PC-3 (cell line): ENCODE data around the gene CBX1. TPM values are rescaled to one million over a fixed set of nuclear protein-coding genes. Genes with fewer than 3 reads are reported as not detected.

Source experiments
- ATAC-seq: fragments of 200-7000 bp; cut with Tn5 transposase; 2 replicates; pipeline ENCODE4 v1.9.1; 2020; ENCODE audit warnings: mild to moderate bottlenecking, moderate library complexity
- BruUV-seq: library from RNA; stranded (reverse); fragments of 400-500 nt; replicated peaks from 2 replicates; lab custom pipeline; 2021; lab: Mats Ljungman, UMichigan
- CTCF ChIA-PET: fragments of 300-600 bp; sonication (Branson Sonifier 250); formaldehyde crosslinking; loops from one replicate; lab custom pipeline; 2022; ENCODE audit warnings: antibody characterized with exemption; lab: Charles Lee
- POLR2A ChIA-PET: fragments of 300-600 bp; sonication (Branson Sonifier 250); formaldehyde crosslinking; loops from one replicate; lab custom pipeline; 2022; ENCODE audit warnings: antibody characterized with exemption; ENCODE audit not compliant: unreplicated experiment; lab: Charles Lee
- DNase-seq: peaks from one replicate; pipeline ENCODE4 v3.0.0-alpha.2; 2015
- H2AFZ ChIP-seq: fragments of 300-600 bp; sonication (generic); 2 replicates; pipeline ENCODE4 v1.6.0; 2016; ENCODE audit warnings: antibody characterized with exemption, low read length
- H3F3A ChIP-seq: fragments of 300-600 bp; sonication (generic); one replicate; pipeline ENCODE4 v1.6.0; 2017; ENCODE audit warnings: antibody characterized with exemption, low read length, control low read depth, mild to moderate bottlenecking; ENCODE audit not compliant: unreplicated experiment
- H3K27ac ChIP-seq: fragments of 300-600 bp; sonication (generic); 2 replicates; pipeline ENCODE4 v1.5.1; 2016; ENCODE audit warnings: mild to moderate bottlenecking, low read length
- H3K27me3 ChIP-seq: fragments of 300-600 bp; sonication (generic); 2 replicates; pipeline ENCODE4 v1.6.1; 2016; ENCODE audit warnings: low read length, mixed read lengths
- H3K36me3 ChIP-seq: fragments of 300-600 bp; sonication (generic); 2 replicates; pipeline ENCODE4 v1.6.1; 2016; ENCODE audit warnings: low read depth, mixed run types, low read length, mixed read lengths
- H3K4me1 ChIP-seq: fragments of 300-600 bp; sonication (generic); 2 replicates; pipeline ENCODE4 v1.5.1; 2016; ENCODE audit warnings: low read length; ENCODE audit not compliant: insufficient read depth
- H3K4me2 ChIP-seq: fragments of 300-600 bp; sonication (generic); 2 replicates; pipeline ENCODE4 v1.6.0; 2016; ENCODE audit warnings: low read length
- H3K4me3 ChIP-seq: fragments of 300-600 bp; sonication (generic); 2 replicates; pipeline ENCODE4 v1.5.1; 2016; ENCODE audit warnings: mild to moderate bottlenecking, low read length, mixed read lengths
- H3K79me2 ChIP-seq: fragments of 300-600 bp; sonication (generic); 2 replicates; pipeline ENCODE4 v1.6.1; 2017; ENCODE audit warnings: low read length, mixed read lengths
- H3K9ac ChIP-seq: fragments of 300-600 bp; sonication (generic); 2 replicates; pipeline ENCODE4 v1.6.0; 2016; ENCODE audit warnings: mild to moderate bottlenecking, low read length
- H3K9me2 ChIP-seq: fragments of 300-600 bp; sonication (generic); replicated peaks from 2 replicates; pipeline ENCODE4 v1.6.1; 2016; ENCODE audit warnings: mixed run types, low read length, mixed read lengths
- H3K9me3 ChIP-seq: fragments of 300-600 bp; sonication (generic); 2 replicates; pipeline ENCODE4 v1.6.1; 2016; ENCODE audit warnings: low read length, mixed read lengths
- H4K20me1 ChIP-seq: fragments of 300-600 bp; sonication (generic); 2 replicates; pipeline ENCODE4 v1.6.1; 2016; ENCODE audit warnings: low read length, mixed read lengths
- EZH2 ChIP-seq: fragments of 300-600 bp; sonication (generic); IDR thresholded peaks from one replicate; pipeline ENCODE4 v1.6.1; 2017; ENCODE audit warnings: antibody characterized with exemption, mild to moderate bottlenecking, low read length; ENCODE audit not compliant: unreplicated experiment
- EZH2phosphoT487 ChIP-seq: fragments of 300-600 bp; sonication (generic); IDR thresholded peaks from 2 replicates; pipeline ENCODE4 v1.6.1; 2018; ENCODE audit warnings: mild to moderate bottlenecking, antibody characterized with exemption, low read length, borderline replicate concordance
- intact Hi-C: fragments of 100-400 bp; cut with micrococcal nuclease; formaldehyde crosslinking; loops from 2 replicates; pipeline ENCODE4 v1.9.0; 2023
- total RNA-seq: library from RNA; depleted of rRNA; stranded (reverse); fragments of >200 nt; gene quantifications from 2 replicates; pipeline ENCODE4 v1.2.3, GENCODE V29; 2014
- TF ChIP-seq, protein P1 (sequence below): fragments of 300-600 bp; sonication (generic); conservative IDR thresholded peaks from 2 replicates; pipeline ENCODE4 v1.5.1; 2017; ENCODE audit warnings: antibody characterized with exemption, low read depth, mild to moderate bottlenecking, low read length

CBX1 gene
- total RNA-seq, 1 experiment from 2014 or later, result 119 TPM

DNA sequence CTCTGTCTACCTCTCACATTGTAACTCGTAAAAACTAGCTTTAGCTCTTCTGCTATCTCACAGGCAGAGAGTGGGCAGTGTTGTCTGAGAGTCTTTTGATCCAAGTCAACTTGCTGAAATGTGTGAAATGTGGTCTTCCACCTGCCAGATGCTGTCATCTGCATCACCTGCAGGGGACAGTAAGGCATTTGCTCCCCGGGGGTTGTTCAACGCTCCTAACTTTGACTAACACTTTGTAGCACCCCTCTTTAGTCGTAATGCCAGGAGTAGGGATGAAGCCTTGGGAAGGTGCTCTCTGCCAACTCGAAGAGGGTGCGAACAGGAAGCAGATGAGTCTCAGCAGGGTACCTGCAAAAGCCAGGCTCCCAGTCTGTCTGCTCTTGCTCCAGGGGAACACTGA lies 42.4 kb upstream of the CBX1 start:
- Histone ChIP-seq H3K27me3 (peaks cover 44% of the 10 kb centered on the region), H3K4me1 (no peaks in the 10 kb centered on the region), H3K27ac (no peak overlapping the region), H3K9me2 (no peaks in the 10 kb centered on the region), H3K36me3 (no peaks in the 10 kb centered on the region), H3K9ac (no peak overlapping the region), H2AFZ (no peak overlapping the region), H3K4me3 (no peak overlapping the region), H3K4me2 (no peak overlapping the region), H3F3A (no peaks in the 10 kb centered on the region), H4K20me1 (no peaks in the 10 kb centered on the region), H3K9me3 (no peaks in the 10 kb centered on the region), H3K79me2 (no peaks in the 10 kb centered on the region)
- ChIA-PET POLR2A (interaction anchor here (0.7 kb wide), 1 partner anchor 286 kb away, joined by 4 read pairs; the partner anchor contains the start of gene SKAP1), CTCF (interaction anchor here (0.7 kb wide), 1 partner anchor 16 kb away, joined by 7 read pairs; no protein-coding TSS in a partner anchor)
- intact Hi-C loops, result no loop called here
- no peak for DNase-seq
- no TSS peak for BruUV-seq
- TF ChIP-seq EZH2 (no peak), EZH2phosphoT487 (no peak)
- TF ChIP-seq, protein P1, sequence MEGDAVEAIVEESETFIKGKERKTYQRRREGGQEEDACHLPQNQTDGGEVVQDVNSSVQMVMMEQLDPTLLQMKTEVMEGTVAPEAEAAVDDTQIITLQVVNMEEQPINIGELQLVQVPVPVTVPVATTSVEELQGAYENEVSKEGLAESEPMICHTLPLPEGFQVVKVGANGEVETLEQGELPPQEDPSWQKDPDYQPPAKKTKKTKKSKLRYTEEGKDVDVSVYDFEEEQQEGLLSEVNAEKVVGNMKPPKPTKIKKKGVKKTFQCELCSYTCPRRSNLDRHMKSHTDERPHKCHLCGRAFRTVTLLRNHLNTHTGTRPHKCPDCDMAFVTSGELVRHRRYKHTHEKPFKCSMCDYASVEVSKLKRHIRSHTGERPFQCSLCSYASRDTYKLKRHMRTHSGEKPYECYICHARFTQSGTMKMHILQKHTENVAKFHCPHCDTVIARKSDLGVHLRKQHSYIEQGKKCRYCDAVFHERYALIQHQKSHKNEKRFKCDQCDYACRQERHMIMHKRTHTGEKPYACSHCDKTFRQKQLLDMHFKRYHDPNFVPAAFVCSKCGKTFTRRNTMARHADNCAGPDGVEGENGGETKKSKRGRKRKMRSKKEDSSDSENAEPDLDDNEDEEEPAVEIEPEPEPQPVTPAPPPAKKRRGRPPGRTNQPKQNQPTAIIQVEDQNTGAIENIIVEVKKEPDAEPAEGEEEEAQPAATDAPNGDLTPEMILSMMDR, result no peak
- ATAC-seq, result no peak

DNA sequence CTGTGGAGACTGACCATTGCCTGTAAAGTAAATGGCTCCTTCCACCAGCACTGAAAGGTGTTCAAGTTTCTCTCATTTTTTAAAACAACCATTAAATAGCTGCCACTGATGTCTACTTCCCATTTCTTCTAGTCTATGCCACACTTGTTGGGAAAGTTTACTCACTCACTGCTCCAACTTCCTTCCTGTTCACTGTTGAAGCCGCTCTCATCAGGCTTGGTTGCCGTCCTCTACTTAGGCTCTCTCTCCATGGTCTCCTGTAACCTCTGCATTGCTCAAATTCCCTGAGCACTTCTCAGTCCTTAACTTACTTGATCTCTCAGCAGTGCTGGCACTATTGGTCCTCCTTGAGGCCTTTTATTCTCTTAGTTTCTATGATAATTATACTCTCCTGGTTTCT lies 38.7 kb upstream of the CBX1 start:
- no TSS peak for BruUV-seq
- Histone ChIP-seq H2AFZ (no peak overlapping the region), H3K9ac (no peak overlapping the region), H3K9me2 (no peaks in the 10 kb centered on the region), H3F3A (no peaks in the 10 kb centered on the region), H3K79me2 (no peaks in the 10 kb centered on the region), H3K9me3 (no peaks in the 10 kb centered on the region), H3K4me1 (no peaks in the 10 kb centered on the region), H4K20me1 (no peaks in the 10 kb centered on the region), H3K36me3 (no peaks in the 10 kb centered on the region), H3K4me3 (no peak overlapping the region), H3K27me3 (peaks cover 22% of the 10 kb centered on the region), H3K4me2 (no peak overlapping the region), H3K27ac (no peak overlapping the region)
- ChIA-PET POLR2A (no interaction called here), CTCF (no interaction called here)
- intact Hi-C loops, result no loop called here
- TF ChIP-seq EZH2 (no peak), EZH2phosphoT487 (no peak)
- TF ChIP-seq, protein P1, result no peak
- no peak for DNase-seq
- no peak for ATAC-seq

DNA sequence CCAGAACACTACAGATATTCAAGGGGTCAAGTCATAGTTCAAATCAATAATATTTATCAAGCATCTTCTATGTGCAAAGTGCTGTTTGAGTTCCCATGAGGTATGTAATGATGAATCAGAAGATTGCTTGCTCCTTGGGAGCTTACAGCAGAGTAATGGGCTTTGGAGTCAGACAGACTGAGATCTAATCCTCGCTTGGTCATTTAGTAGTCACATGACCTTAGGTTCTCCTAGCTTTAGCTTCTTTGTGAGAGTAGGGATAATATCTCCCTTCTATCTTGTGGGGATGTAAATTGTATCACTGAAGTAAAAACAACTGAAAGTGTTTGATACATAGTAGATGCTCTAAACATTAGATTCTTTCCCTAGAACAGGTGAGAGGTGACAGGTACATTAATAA lies 36.4 kb upstream of the CBX1 start:
- no peaks in the 10 kb centered on the region for H3K4me1 ChIP-seq
- H3K9me2 ChIP-seq, result no peaks in the 10 kb centered on the region
- 0 out of 2 replicates have a peak, but pooled peaks cover 3% of the 10 kb centered on the region for H3K27me3 ChIP-seq
- H3K27ac ChIP-seq, result no peak overlapping the region
- ChIA-PET CTCF (interaction anchor here (0.8 kb wide), 1 partner anchor 112 kb away, joined by 4 read pairs; no protein-coding TSS in a partner anchor), POLR2A (interaction anchor here (0.5 to 0.6 kb wide), 2 partner anchors 53 to 63 kb away, joined by 5 to 6 read pairs; no protein-coding TSS in a partner anchor)
- TF ChIP-seq, protein P1, result no peak
- TF ChIP-seq EZH2phosphoT487 (no peak), EZH2 (no peak)
- H3K9ac ChIP-seq, result no peak overlapping the region
- intact Hi-C loops, result no loop called here
- no peak overlapping the region for H2AFZ ChIP-seq
- H3K4me3 ChIP-seq, result no peak overlapping the region
- no peaks in the 10 kb centered on the region for H4K20me1 ChIP-seq
- DNase-seq (no peak), ATAC-seq (no peak)
- H3F3A ChIP-seq, result no peaks in the 10 kb centered on the region
- no peaks in the 10 kb centered on the region for H3K36me3 ChIP-seq
- H3K9me3 ChIP-seq, result no peaks in the 10 kb centered on the region
- no peak overlapping the region for H3K4me2 ChIP-seq
- no TSS peak for BruUV-seq
- H3K79me2 ChIP-seq, result no peaks in the 10 kb centered on the region
